ENCODE results near the gene JARID2.

The JARID2 gene

GRCh38 chr6:15557174-15557573 is 311.3 kb downstream of the JARID2 start:
- Histone ChIP-seq H3K27me3 (ENCODE audit: control insufficient read depth, insufficient read depth, low read length) (no peaks in the 10 kb centered on the region), H3K4me3 (ENCODE audit: low read depth, low read length) (no peak overlapping the region), H3K9ac (ENCODE audit: low read length) (no peak overlapping the region), H3K27ac (ENCODE audit: low read depth, low read length) (no peak overlapping the region), H3K36me3 (ENCODE audit: control insufficient read depth, insufficient read depth, low read length) (no peaks in the 10 kb centered on the region), H3K4me1 (ENCODE audit: control insufficient read depth, insufficient read depth, low read length) (peaks cover 30% of the 10 kb centered on the region), H3K9me3 (ENCODE audit: control insufficient read depth, insufficient read depth, low read depth, low read length) (no peaks in the 10 kb centered on the region)

- Histone ChIP-seq H3K4me3 (ENCODE audit: low read depth, low read length) (no peak overlapping the region), H3K9me3 (ENCODE audit: control insufficient read depth, insufficient read depth, low read depth, low read length) (no peaks in the 10 kb centered on the region), H3K27me3 (ENCODE audit: control insufficient read depth, insufficient read depth, low read length) (no peaks in the 10 kb centered on the region), H3K27ac (ENCODE audit: low read depth, low read length) (no peak overlapping the region), H3K9ac (ENCODE audit: low read length) (no peak overlapping the region), H3K36me3 (ENCODE audit: control insufficient read depth, insufficient read depth, low read length) (no peaks in the 10 kb centered on the region), H3K4me1 (ENCODE audit: control insufficient read depth, insufficient read depth, low read length) (peaks cover 14% of the 10 kb centered on the region)
Measured at GRCh38 chr6:15560713-15561112, 314.8 kb downstream of the JARID2 start.

GRCh38 chr6:15561447-15562199 is 315.8 kb downstream of the JARID2 start:
- Histone ChIP-seq H3K4me3 (ENCODE audit: low read depth, low read length) (no peak overlapping the region), H3K4me1 (ENCODE audit: control insufficient read depth, insufficient read depth, low read length) (peaks cover 12% of the 10 kb centered on the region), H3K9ac (ENCODE audit: low read length) (no peak overlapping the region), H3K27me3 (ENCODE audit: control insufficient read depth, insufficient read depth, low read length) (no peaks in the 10 kb centered on the region), H3K9me3 (ENCODE audit: control insufficient read depth, insufficient read depth, low read depth, low read length) (no peaks in the 10 kb centered on the region), H3K36me3 (ENCODE audit: control insufficient read depth, insufficient read depth, low read length) (no peaks in the 10 kb centered on the region), H3K27ac (ENCODE audit: low read depth, low read length) (no peak overlapping the region)

DNA sequence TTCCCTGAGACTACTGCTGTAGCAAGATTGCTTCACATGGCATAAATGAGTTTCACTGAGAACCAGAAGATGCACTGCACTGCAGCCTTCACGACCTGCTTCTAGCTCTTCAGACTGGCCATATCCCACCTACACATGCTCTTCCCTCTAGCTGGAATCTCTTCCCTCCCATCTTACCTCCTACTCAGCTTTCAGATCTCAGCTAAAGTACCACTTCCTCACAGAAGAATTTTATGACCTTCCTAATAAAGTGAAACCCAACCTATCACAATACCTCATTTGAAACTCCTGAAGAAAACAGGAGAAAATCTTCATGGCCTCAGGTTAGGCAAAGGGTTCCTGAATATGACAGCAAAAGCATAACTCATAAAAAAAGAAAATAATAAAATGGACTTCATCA is 317.1 kb downstream of the JARID2 start:
- no peaks in the 10 kb centered on the region for H3K27me3 ChIP-seq (ENCODE audit: control insufficient read depth, insufficient read depth, low read length)

DNA sequence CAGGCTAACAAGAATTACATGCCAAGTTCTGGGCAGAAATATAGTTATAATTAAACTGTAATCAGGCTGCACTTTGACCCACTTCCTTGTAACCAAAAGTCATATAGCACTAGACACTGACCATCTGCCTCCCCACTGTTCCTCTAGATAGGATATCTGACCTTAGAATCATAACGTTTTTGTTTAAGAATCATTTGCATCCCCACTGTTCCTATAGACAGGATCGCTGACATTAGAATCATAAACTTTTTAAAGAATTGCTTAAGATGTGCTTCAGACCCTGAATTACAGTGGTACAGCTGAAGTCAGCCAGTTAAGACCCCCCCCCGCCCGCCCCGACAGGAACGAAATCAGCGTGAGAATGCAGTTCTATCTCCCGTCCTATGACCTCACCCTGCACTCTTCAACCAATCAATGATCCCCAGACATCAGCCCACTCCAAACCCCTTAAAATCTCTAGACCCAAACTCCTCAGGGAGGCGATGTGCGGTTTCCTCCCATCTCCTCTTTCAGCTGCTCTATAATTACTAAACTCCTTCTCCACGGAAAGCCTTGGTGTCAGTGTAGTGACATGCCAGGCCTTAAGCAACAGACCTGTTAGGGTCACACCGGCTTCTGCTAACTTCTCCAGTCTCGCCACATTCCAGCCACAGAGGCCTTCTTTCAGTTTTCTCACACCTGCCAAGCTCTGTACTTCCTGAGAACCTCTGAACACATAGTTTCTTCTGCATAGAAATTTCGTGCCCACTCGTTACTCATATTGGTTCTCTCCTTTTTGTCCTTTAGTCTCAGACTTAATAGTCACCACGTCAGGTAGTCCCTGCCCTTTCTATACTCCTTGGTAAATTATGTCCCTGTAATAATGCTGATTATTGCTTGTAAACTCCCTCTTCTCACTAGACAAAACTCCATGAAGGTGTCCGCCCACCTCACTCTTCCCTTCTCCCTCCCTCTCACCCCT is 323.4 kb downstream of the JARID2 start:
- no peak overlapping the region for H3K27ac ChIP-seq (ENCODE audit: low read depth, low read length)
- no peaks in the 10 kb centered on the region for H3K27me3 ChIP-seq (ENCODE audit: control insufficient read depth, insufficient read depth, low read length)
- H3K9ac ChIP-seq (ENCODE audit: low read length) = no peak overlapping the region
- H3K4me1 ChIP-seq (ENCODE audit: control insufficient read depth, insufficient read depth, low read length) = peaks cover 19% of the 10 kb centered on the region
- no peak overlapping the region for H3K4me3 ChIP-seq (ENCODE audit: low read depth, low read length)
- no peaks in the 10 kb centered on the region for H3K36me3 ChIP-seq (ENCODE audit: control insufficient read depth, insufficient read depth, low read length)
- H3K9me3 ChIP-seq (ENCODE audit: control insufficient read depth, insufficient read depth, low read depth, low read length) = no peaks in the 10 kb centered on the region

More for the DNA sequence above, 317.1 kb downstream of the JARID2 start:
- H3K9me3 ChIP-seq (ENCODE audit: control insufficient read depth, insufficient read depth, low read depth, low read length) = no peaks in the 10 kb centered on the region
- no peak overlapping the region for H3K4me3 ChIP-seq (ENCODE audit: low read depth, low read length)
- no peaks in the 10 kb centered on the region for H3K36me3 ChIP-seq (ENCODE audit: control insufficient read depth, insufficient read depth, low read length)
- H3K4me1 ChIP-seq (ENCODE audit: control insufficient read depth, insufficient read depth, low read length) = peaks cover 10% of the 10 kb centered on the region; the same call in 1 of the 2 replicates
- H3K9ac ChIP-seq (ENCODE audit: low read length) = no peak overlapping the region
- H3K27ac ChIP-seq (ENCODE audit: low read depth, low read length) = no peak overlapping the region

- no peak overlapping the region for H3K9ac ChIP-seq (ENCODE audit: low read length)
- no peaks in the 10 kb centered on the region for H3K9me3 ChIP-seq (ENCODE audit: control insufficient read depth, insufficient read depth, low read depth, low read length)
- no peak overlapping the region for H3K27ac ChIP-seq (ENCODE audit: low read depth, low read length)
- H3K36me3 ChIP-seq (ENCODE audit: control insufficient read depth, insufficient read depth, low read length) = no peaks in the 10 kb centered on the region
- H3K4me1 ChIP-seq (ENCODE audit: control insufficient read depth, insufficient read depth, low read length) = peaks cover 22% of the 10 kb centered on the region
- no peak overlapping the region for H3K4me3 ChIP-seq (ENCODE audit: low read depth, low read length)
- no peaks in the 10 kb centered on the region for H3K27me3 ChIP-seq (ENCODE audit: control insufficient read depth, insufficient read depth, low read length)
Measured at GRCh38 chr6:15570171-15570570, 324.3 kb downstream of the JARID2 start.

All from HUES6 (cell line).